Breast epithelium (tissue), 3 donors: ENCODE results near the gene CSMD2.

Experiments used
- POLR2A ChIP-seq: fragments of 450-650 bp; IDR thresholded peaks from one replicate; pipeline ENCODE4 v1.6.1; 2016; ENCODE audit warnings: antibody characterized with exemption, mild to moderate bottlenecking, moderate library complexity
- POLR2AphosphoS5 ChIP-seq, 3 donors: sonication (generic); formaldehyde crosslinking; IDR thresholded peaks; one replicate each; pipeline ENCODE4 v1.6.1; 2017; ENCODE audit warnings: antibody characterized with exemption in 3 of 3
- TF ChIP-seq, protein P1 (sequence below), 3 donors: fragments of 450-650 bp; IDR thresholded peaks; one replicate each; pipeline ENCODE4 v1.5.1; 2016 to 2017; ENCODE audit warnings: antibody characterized with exemption in 3 of 3, mild to moderate bottlenecking in 3 of 3, moderate library complexity in 3 of 3

DNA sequence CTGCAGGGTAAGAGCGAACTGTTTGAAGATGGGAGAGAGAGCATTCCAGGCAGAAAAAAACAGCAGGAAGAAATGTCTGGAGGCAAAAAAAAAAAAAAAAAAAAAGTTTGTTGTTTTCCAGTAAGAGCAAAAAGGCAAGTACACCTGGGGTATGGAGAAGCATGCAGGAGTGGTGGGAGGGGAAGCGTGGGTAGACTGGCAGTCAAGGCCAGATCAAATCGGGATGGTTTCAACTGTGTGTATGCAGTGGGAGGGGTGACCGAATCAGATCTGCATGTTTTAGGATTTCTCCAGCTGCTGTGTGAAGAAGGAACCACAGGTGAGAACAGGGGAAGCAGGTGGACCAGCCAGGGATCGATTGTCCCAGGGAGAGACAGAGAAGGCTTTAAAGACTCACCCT, 34.7 kb downstream of the CSMD2 start:
- TF ChIP-seq, protein P1, sequence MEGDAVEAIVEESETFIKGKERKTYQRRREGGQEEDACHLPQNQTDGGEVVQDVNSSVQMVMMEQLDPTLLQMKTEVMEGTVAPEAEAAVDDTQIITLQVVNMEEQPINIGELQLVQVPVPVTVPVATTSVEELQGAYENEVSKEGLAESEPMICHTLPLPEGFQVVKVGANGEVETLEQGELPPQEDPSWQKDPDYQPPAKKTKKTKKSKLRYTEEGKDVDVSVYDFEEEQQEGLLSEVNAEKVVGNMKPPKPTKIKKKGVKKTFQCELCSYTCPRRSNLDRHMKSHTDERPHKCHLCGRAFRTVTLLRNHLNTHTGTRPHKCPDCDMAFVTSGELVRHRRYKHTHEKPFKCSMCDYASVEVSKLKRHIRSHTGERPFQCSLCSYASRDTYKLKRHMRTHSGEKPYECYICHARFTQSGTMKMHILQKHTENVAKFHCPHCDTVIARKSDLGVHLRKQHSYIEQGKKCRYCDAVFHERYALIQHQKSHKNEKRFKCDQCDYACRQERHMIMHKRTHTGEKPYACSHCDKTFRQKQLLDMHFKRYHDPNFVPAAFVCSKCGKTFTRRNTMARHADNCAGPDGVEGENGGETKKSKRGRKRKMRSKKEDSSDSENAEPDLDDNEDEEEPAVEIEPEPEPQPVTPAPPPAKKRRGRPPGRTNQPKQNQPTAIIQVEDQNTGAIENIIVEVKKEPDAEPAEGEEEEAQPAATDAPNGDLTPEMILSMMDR (IDR thresholded peaks at IDR 0.05): no peak
- no peak for TF ChIP-seq POLR2AphosphoS5 (IDR thresholded peaks at IDR 0.05)
- no peak for TF ChIP-seq POLR2A
